Measurements from ENCODE around the gene UBL4B.

- no peak for TF ChIP-seq CTCF (IDR thresholded peaks at IDR 0.05 in 4 of 5, conservative IDR thresholded peaks at IDR 0.05 in 1 of 5)
- TF ChIP-seq POLR2A (IDR thresholded peaks at IDR 0.05), result no peak
Observed at GRCh38 chr1:110069404-110070281, 42.6 kb upstream of the UBL4B start.

All from gastrocnemius medialis (tissue), 4 donors.